Central memory CD8-positive, alpha-beta T cell (primary cell): ENCODE results near the gene NAV2.

ENCODE experiments used
- ATAC-seq: fragments of 150-1000 bp; cut with Tn5 transposase; replicated peaks from 2 replicates; pipeline ENCODE4 v1.10.0; 2022; ENCODE audit warnings: mild to moderate bottlenecking, moderate FRiP score, moderate number of reproducible peaks; ENCODE audit not compliant: poor library complexity, severe bottlenecking; ENCODE audit errors: extremely low read depth
- DNase-seq, 2 donors: peaks; one replicate each; pipeline ENCODE4 v3.0.0; 2021; ENCODE audit warnings: low spot score in 2 of 2
- H3K27ac Mint-ChIP-seq: one replicate; pipeline ENCODE4 v1.8.0; 2022; ENCODE audit warnings: low read depth, mild to moderate bottlenecking, moderate library complexity, mixed read lengths
- H3K27me3 Mint-ChIP-seq: one replicate; pipeline ENCODE4 v1.8.0; 2022; ENCODE audit warnings: mixed read lengths
- H3K36me3 Mint-ChIP-seq: one replicate; pipeline ENCODE4 v1.8.0; 2022; ENCODE audit warnings: mild to moderate bottlenecking, moderate library complexity, mixed read lengths; ENCODE audit not compliant: insufficient read depth
- H3K4me1 Mint-ChIP-seq: one replicate; pipeline ENCODE4 v1.8.0; 2022; ENCODE audit warnings: mixed read lengths
- H3K4me3 Mint-ChIP-seq: one replicate; pipeline ENCODE4 v1.8.0; 2022; ENCODE audit warnings: mild to moderate bottlenecking, moderate library complexity, mixed read lengths
- H3K9me3 Mint-ChIP-seq: one replicate; pipeline ENCODE4 v1.8.0; 2022; ENCODE audit warnings: mixed read lengths

Gene NAV2

DNA sequence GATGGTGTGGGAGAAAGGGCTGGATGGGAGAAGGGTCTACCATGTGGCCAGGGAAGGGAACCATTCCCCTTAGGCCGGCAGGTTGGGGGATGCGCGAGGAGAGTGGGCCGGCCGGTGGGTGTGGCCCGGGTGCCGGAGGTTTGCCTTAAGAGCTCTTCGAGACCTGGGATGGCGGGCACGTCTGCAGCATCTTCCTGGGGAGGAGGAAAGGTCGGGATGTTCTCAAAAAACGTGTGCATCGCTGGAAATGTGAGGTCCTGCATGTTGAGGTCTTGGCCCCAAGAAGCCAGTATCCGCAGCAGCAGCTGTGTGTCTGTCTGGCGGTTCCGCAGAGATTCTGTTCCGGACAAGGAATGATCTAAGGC, 1.4 kb downstream of the NAV2 start:
- no peak for DNase-seq
- Mint-ChIP-seq H3K4me3 (peak overlapping the region; percentile 95), H3K27ac (no peak overlapping the region), H3K36me3 (peaks cover 3% of the 10 kb centered on the region), H3K27me3 (peaks cover 29% of the 10 kb centered on the region), H3K9me3 (no peaks in the 10 kb centered on the region), H3K4me1 (peaks cover 20% of the 10 kb centered on the region)
- no peak for ATAC-seq

DNA sequence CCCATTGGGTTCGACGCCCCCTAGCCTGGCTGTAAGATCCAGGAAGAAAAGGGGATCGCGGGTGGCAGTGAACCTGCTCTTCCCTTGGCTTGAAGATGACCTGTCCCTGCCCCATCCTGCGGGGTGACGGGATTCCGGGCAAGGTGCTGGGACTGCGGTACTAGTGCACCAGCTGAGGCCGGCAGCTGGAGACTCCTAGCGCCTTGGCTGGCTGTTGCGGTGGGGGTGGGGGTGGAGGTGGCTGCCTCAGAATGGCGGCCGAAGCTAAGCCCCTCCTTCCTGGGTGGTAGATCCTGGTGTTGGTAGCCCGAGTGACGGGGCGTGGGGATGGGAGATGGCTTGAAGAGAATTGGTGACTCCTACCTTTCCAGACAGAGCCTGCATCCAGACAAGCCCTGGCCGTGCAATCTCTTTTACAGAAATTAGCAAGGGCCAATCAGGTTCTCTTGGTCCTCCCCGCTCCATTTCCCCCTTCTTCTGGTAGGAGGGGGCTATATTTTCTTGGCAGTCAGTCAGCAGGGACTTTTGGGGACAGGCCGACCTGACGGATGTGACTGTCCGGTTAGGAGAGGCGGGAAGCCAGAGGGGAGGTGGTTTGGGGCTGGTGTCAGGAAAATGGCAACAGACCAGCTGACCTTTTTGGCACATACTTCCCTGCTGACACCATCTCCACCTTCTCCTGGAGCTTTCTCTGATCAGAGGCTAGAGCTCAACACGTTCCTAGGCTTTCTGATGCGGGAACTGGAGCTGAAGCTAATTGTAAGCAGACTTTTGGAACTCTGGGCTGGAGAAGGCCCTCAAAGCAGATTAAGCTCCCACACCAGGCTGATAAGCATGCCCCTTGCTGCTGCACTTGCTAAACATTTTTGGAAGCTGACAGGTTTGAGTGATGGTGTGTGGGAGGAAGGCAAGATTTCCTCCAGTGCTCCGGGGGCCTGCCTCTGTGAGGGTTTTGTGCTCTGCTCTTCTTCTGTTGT, 2.0 kb downstream of the NAV2 start:
- no peak for ATAC-seq
- Mint-ChIP-seq H3K9me3 (no peaks in the 10 kb centered on the region), H3K4me3 (peak overlapping the region; percentile 95), H3K27ac (no peak overlapping the region), H3K36me3 (peaks cover 3% of the 10 kb centered on the region), H3K4me1 (peaks cover 20% of the 10 kb centered on the region), H3K27me3 (peaks cover 29% of the 10 kb centered on the region)
- no peak for DNase-seq

DNA sequence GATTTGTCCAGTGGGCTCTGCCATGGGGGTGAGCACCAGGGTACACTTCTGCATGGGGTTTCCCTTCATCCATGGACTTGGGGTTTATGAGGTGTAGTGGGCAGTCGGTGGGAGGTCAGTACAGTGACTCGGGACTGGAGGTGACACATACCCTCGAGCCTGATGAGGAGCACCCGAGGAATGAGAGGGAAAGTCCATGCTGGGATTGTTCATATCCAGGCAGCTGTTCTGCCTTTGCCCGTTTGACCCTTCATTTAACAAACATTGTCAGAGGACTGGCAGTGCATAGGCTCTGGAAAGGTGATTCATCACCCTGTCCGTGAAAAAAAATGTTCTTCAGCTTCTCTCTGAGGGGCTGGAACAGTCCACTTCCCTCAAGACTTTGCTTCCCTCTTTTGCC, 2.7 kb downstream of the NAV2 start:
- H3K4me1 Mint-ChIP-seq: peaks cover 20% of the 10 kb centered on the region
- peaks cover 29% of the 10 kb centered on the region for H3K27me3 Mint-ChIP-seq
- no peak for DNase-seq
- H3K9me3 Mint-ChIP-seq: no peaks in the 10 kb centered on the region
- H3K27ac Mint-ChIP-seq: no peak overlapping the region
- peaks cover 3% of the 10 kb centered on the region for H3K36me3 Mint-ChIP-seq
- ATAC-seq: no peak
- H3K4me3 Mint-ChIP-seq: peak overlapping the region; percentile 95

DNA sequence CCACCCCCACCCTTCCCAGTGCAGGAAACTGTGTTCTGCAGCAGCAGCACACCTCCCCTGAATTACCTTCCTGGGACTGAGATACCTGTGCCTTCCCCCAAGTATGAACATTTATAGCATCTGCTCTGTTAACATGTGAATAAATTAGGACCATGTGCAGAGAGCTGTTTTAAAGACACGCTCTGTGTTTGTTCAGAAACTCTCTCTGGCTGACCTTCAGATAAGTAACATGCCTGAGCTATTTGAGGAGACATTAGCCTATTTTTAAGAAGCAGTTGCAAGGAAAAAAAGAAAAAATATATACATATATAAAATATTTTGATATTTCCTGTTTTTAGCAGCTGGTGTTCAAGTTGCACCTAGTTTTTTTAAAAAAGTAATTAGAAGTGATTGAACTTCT, 5.4 kb downstream of the NAV2 start:
- ATAC-seq (no peak), DNase-seq (no peak)
- H3K27ac Mint-ChIP-seq: no peak overlapping the region
- H3K27me3 Mint-ChIP-seq: peaks cover 29% of the 10 kb centered on the region
- no peak overlapping the region for H3K4me3 Mint-ChIP-seq
- peaks cover 19% of the 10 kb centered on the region for H3K4me1 Mint-ChIP-seq
- no peaks in the 10 kb centered on the region for H3K9me3 Mint-ChIP-seq
- H3K36me3 Mint-ChIP-seq: peaks cover 2% of the 10 kb centered on the region

DNA sequence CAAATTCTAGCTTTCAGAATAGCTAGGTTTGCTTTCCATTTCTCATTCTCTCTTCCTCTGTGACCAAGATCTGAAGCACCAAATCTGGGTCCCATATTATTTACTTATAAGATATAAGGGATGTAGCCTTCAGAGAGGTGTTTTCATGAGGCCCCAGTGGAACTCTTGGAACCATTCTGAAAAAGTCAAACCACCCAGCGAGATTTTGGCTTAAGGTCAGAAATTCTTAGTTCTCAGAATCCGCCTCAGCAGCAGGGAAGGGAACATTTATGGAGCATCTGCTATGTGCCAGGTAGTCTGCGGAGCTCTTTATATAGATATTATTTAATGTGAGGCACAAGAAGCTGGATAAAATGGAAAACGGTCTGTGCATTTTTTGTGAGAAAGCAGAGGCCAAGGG, 6.3 kb downstream of the NAV2 start:
- ATAC-seq: no peak
- H3K27me3 Mint-ChIP-seq: peaks cover 23% of the 10 kb centered on the region
- H3K27ac Mint-ChIP-seq: no peak overlapping the region
- peaks cover 2% of the 10 kb centered on the region for H3K36me3 Mint-ChIP-seq
- no peak for DNase-seq
- H3K4me3 Mint-ChIP-seq: no peak overlapping the region
- no peaks in the 10 kb centered on the region for H3K9me3 Mint-ChIP-seq
- H3K4me1 Mint-ChIP-seq: peaks cover 24% of the 10 kb centered on the region

DNA sequence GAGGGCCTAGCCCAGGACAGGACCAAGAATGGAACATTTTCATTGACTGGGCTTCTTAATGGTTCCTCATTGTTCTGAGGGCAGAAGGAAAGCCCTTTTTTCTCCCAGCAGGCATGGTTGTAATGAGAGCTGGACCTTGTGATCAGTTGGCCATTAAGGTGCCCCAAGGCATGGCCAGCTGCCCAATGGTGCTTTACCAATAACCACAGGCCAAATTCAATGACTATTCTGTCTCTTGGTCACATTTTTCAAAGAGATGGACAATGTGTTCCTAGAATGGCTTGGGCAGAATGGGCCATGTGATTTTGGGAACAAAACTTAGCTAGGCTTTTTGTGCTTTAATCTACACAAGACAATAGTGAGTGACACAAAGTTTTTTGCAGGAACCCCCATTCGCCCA, 7.3 kb downstream of the NAV2 start:
- DNase-seq (no peak), ATAC-seq (no peak)
- Mint-ChIP-seq H3K4me1 (peaks cover 23% of the 10 kb centered on the region), H3K36me3 (peaks cover 2% of the 10 kb centered on the region), H3K27me3 (peaks cover 13% of the 10 kb centered on the region), H3K4me3 (no peak overlapping the region), H3K9me3 (no peaks in the 10 kb centered on the region), H3K27ac (no peak overlapping the region)

DNA sequence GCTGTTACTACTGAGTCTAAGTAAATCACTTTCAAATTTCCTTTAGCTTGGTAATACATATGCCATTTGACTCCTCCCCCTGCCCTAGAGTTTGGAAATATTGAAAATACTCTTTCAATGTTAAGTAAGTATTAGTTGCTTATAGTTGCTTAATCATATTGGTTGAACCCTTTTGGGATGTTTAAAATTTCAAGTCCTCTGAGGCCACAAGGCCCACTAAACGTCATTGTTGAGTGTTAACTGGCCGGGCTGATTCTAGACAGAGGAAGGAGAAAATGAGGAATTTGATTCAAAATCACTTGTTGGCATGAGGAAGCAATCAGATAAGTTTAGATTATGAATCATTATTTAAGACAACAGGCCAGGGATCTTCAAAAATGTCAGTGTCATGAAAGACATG, 8.5 kb downstream of the NAV2 start:
- no peak for DNase-seq
- Mint-ChIP-seq H3K9me3 (no peaks in the 10 kb centered on the region), H3K27me3 (peaks cover under 1% of the 10 kb centered on the region), H3K36me3 (peaks cover 2% of the 10 kb centered on the region), H3K4me1 (peaks cover 23% of the 10 kb centered on the region), H3K4me3 (no peak overlapping the region), H3K27ac (no peak overlapping the region)
- no peak for ATAC-seq

DNA sequence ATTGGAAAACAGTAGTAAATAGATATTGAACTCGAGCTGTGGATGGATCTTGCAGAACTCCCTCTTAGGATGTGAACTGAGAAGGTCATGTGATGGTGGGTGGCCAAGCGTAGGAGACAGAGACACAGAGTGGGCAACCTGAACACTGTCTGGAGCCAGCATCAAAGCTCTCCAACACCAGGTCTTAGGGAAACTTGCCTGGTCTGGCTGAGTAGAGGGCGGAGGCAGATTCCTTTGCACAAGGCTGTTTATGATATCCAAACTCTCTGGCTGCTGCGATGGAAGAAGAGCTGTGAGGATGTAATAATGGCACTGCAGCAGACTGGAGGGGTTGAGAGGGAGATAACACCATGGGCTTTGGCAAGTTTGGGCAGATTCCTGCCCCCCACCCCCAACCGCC, 10.1 kb downstream of the NAV2 start:
- DNase-seq (no peak), ATAC-seq (no peak)
- Mint-ChIP-seq H3K36me3 (no peaks in the 10 kb centered on the region), H3K9me3 (no peaks in the 10 kb centered on the region), H3K27ac (peak overlapping the region; percentile 93), H3K4me3 (no peak overlapping the region), H3K4me1 (peaks cover 23% of the 10 kb centered on the region), H3K27me3 (no peaks in the 10 kb centered on the region)

DNA sequence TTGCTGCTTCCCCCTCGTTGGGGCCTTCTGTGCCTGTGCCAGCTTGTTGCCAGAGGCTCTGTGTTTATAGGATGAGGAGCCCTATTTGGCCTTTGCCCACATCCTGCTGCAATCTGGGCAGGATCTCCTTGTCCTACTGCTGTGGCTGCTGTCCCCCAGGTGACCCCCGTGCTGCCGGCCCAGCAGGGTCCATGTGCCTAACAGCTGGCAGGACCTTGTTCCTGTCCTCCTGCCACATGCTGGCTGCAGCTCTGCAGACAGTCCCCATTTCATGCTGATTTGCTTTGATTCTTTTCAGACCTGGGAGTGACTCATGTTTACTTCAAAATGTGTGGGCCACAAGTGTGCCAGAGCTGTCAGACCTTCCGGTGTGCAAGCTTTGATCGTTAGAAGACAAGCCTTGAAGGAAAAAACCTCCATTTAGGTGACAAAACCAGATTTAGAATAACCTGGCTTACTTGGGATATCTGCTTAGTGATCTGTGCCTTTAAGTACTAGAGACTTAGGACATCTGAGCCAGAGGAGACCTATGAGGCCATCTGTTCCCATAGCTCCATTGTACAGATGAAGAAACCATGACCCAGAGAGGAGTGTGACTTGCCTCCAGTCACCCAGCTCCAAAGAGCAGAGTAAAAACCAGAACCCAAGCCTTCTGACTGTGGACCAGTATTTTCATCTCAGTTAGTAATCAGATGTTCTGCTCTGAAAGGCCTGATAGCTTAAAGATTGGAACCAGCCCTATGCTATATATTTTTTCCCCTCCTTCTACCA, 11.1 kb downstream of the NAV2 start:
- H3K27me3 Mint-ChIP-seq: no peaks in the 10 kb centered on the region
- H3K36me3 Mint-ChIP-seq: no peaks in the 10 kb centered on the region
- H3K4me3 Mint-ChIP-seq: peak overlapping the region; percentile 69
- peak; percentile 93 for ATAC-seq
- DNase-seq: peak in 1 of 2 donors; percentile 40
- H3K9me3 Mint-ChIP-seq: no peaks in the 10 kb centered on the region
- peaks cover 23% of the 10 kb centered on the region for H3K4me1 Mint-ChIP-seq
- peak overlapping the region; percentile 93 for H3K27ac Mint-ChIP-seq

DNA sequence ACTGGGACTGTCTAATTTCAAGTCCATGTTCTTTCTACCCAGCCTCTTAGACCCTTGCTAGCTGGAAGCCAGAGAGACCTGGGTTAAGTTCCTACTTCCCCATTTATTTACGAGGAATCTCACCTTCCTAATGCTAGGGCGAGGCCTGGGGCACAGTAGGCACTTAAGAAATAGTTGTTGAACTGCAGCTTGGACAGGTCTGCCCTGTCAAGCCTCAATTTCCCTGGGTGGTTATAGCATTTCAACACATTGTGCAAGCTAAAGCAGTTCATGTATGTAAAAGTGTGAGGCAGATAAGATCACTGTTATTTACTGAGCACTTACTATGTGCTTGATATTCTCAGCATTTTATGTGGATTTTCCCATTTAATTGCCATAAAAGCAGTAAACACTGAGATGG, 12.1 kb downstream of the NAV2 start:
- Mint-ChIP-seq H3K4me1 (peaks cover 23% of the 10 kb centered on the region), H3K9me3 (no peaks in the 10 kb centered on the region), H3K36me3 (no peaks in the 10 kb centered on the region), H3K4me3 (no peak overlapping the region), H3K27ac (no peak overlapping the region), H3K27me3 (no peaks in the 10 kb centered on the region)
- DNase-seq (no peak), ATAC-seq (no peak)

DNA sequence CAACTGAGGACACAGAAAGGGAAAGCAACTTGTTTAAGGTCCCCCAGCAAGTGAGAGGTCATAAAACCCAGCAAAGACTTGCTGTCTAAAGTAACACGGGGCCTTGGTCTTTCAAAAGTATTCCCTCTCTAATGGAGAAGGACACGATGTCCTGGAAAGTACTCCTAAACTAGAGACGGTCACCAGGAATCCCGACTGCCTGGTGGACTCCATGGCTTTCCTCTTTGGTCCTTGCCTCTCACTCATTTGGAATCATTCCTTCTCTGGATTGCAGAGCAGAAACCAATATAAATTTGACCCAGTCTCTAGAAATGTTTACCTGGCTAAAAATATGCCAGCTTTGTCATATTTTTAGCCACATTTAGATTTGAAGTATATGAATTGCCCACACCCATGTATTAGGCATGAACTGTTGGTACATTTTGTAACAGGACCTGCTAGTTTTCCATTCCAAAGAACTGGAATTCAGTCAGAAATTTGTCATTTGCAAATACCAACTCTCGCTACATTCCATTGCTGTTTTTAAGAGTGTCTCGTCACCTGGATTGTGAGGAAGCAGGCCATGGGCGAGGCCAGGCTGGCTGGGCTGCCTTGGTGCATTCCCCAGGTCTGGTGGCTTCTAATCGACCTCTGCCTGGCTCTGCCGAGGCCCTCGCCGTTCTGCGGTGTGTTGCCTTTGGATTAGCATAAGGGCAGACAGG, 12.9 kb downstream of the NAV2 start:
- ATAC-seq: no peak
- H3K9me3 Mint-ChIP-seq: no peaks in the 10 kb centered on the region
- H3K4me1 Mint-ChIP-seq: peaks cover 23% of the 10 kb centered on the region
- no peaks in the 10 kb centered on the region for H3K36me3 Mint-ChIP-seq
- no peak overlapping the region for H3K4me3 Mint-ChIP-seq
- H3K27ac Mint-ChIP-seq: no peak overlapping the region
- DNase-seq: no peak
- no peaks in the 10 kb centered on the region for H3K27me3 Mint-ChIP-seq

DNA sequence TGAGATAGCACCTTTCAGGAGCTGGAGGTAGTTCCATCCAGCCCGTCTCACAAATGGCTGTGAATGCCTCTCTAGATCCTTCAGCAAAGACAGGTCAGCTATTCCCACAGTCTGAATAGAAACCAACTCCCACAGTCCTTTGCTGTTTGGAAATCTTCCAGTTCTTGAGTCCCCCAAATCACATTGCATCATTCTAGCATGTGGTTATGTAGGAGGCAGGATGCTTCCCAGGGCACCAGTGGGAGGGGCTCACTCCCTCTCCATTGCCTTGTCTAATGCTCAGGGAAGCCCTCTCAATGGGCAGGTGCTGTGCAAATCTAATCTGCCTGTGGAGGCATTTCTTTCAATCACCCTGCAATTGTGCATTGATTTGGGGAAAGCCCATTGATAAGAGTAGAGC, 14.6 kb downstream of the NAV2 start:
- Mint-ChIP-seq H3K27me3 (no peaks in the 10 kb centered on the region), H3K4me1 (peaks cover 22% of the 10 kb centered on the region), H3K4me3 (no peak overlapping the region), H3K9me3 (no peaks in the 10 kb centered on the region), H3K27ac (no peak overlapping the region), H3K36me3 (peaks cover 2% of the 10 kb centered on the region)
- DNase-seq: no peak
- ATAC-seq: no peak
